Ishikawa (cell line): ENCODE results near the gene AGMO.

ENCODE experiments used
- CREB1 ChIP-seq: IDR thresholded peaks from 2 replicates; pipeline ENCODE4 v1.6.1; 2012; ENCODE audit warnings: low read depth
- MAX ChIP-seq: IDR thresholded peaks from 2 replicates; pipeline ENCODE4 v1.6.1; 2012
- REST ChIP-seq: IDR thresholded peaks from 2 replicates; pipeline ENCODE4 v1.6.1; 2012; ENCODE audit warnings: low read depth, mild to moderate bottlenecking
- TEAD4 ChIP-seq: IDR thresholded peaks from 2 replicates; pipeline ENCODE4 v1.6.1; 2012

DNA sequence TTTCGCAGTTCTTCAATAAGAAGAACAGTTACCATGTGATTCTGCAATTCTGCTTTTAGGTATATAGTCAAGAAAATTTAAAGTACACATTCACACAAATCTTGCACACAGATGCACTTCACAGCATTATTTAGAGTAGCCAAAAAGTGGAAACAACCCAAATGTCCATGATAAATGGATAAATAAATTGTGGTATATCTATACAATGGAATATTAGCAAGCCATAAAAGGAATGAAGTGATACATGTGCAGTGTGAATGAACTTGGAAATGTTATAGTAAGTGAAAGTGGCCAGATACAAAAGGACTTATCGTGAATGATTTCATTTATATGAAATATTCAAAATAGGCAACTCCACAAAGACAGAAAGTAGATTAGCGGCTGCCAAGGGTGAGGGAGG is 109.1 kb downstream of the AGMO start:
- TF ChIP-seq MAX (no peak), REST (no peak), TEAD4 (no peak), CREB1 (no peak)
